RWPE2 (cell line): Measurements from ENCODE around the gene THEM5.
"Not testable (repeated sequence)": the region's sequence is repeated elsewhere in the genome, so short reads cannot be mapped to it uniquely, and the experiment has no call there.

Experiments
- ATAC-seq: fragments of 200-7000 bp; cut with Tn5 transposase; 3 replicates; pipeline ENCODE4 v1.9.1; 2021; ENCODE audit warnings: low read depth
- DNase-seq: peaks from one replicate; pipeline ENCODE4 v3.0.0-alpha.2; 2020; ENCODE audit warnings: low spot score
- H3K27ac ChIP-seq: fragments of 450-650 bp; 2 replicates; pipeline ENCODE4 v1.5.1; 2017; ENCODE audit warnings: mild to moderate bottlenecking; ENCODE audit not compliant: poor library complexity, severe bottlenecking
- H3K27me3 ChIP-seq: fragments of 250-450 bp; sonication (Bioruptor Pico); 2 replicates; pipeline ENCODE4 v1.5.1; 2021; ENCODE audit warnings: mild to moderate bottlenecking, moderate library complexity; ENCODE audit not compliant: insufficient read depth, poor library complexity, severe bottlenecking
- H3K36me3 ChIP-seq: fragments of 250-450 bp; sonication (Bioruptor Pico); 2 replicates; pipeline ENCODE4 v1.5.1; 2020; ENCODE audit warnings: low read depth, mild to moderate bottlenecking, moderate library complexity
- H3K4me1 ChIP-seq: fragments of 250-450 bp; sonication (Bioruptor Pico); 2 replicates; pipeline ENCODE4 v1.5.1; 2021; ENCODE audit warnings: mild to moderate bottlenecking, moderate library complexity; ENCODE audit not compliant: insufficient read depth, poor library complexity, severe bottlenecking
- H3K4me3 ChIP-seq: fragments of 250-450 bp; sonication (Bioruptor Pico); 2 replicates; pipeline ENCODE4 v1.5.1; 2021; ENCODE audit warnings: mild to moderate bottlenecking, moderate library complexity; ENCODE audit not compliant: severe bottlenecking
- H3K9me3 ChIP-seq: fragments of 250-450 bp; sonication (Bioruptor Pico); 2 replicates; pipeline ENCODE4 v1.5.1; 2021; ENCODE audit warnings: mild to moderate bottlenecking, moderate library complexity; ENCODE audit not compliant: severe bottlenecking
- TF ChIP-seq, protein P1 (sequence below): fragments of 450-650 bp; IDR thresholded peaks from one replicate; pipeline ENCODE4 v1.5.1; 2017; ENCODE audit warnings: mild to moderate bottlenecking, moderate library complexity; ENCODE audit not compliant: poor library complexity, severe bottlenecking

Gene THEM5, protein sequence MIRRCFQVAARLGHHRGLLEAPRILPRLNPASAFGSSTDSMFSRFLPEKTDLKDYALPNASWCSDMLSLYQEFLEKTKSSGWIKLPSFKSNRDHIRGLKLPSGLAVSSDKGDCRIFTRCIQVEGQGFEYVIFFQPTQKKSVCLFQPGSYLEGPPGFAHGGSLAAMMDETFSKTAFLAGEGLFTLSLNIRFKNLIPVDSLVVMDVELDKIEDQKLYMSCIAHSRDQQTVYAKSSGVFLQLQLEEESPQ

DNA sequence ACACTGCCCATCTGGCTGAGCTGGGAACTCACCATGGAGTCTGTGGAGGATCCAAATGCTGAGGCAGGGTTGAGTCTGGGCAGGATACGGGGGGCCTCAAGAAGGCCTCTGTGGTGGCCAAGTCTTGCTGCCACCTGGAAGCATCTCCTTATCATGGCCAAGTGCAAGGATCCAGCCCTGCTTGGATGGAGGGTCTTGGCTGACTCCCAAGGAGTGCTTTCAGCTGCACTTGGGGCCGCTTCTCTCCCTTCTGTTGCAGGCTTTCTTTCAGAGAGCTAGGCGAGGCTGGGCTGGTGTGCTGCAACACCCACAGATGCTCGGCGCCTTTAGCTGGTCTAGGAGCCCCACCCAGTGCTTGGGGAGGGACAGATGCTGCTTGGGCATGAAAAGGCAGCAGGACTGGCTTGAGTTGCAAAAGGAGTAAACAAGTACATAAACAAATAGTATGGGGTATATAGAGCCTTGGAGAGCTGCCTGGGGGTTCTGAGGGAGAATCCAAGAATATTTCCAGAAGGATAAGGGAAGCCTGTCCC, at the start of gene THEM5:
Gene THEM5 (minus strand): TSS at position 302 of the 533 bp plus-strand sequence. CDS start 147 bp downstream, at position 155.
- H3K27me3 ChIP-seq, result no peaks in the 10 kb centered on the region
- H3K36me3 ChIP-seq, result no peaks in the 10 kb centered on the region
- peaks cover 8% of the 10 kb centered on the region for H3K4me1 ChIP-seq
- no peak within 1 kb of the TSS for H3K4me3 ChIP-seq
- ATAC-seq, result no peak; the same call in 2 of the 3 replicates
- TF ChIP-seq, protein P1, sequence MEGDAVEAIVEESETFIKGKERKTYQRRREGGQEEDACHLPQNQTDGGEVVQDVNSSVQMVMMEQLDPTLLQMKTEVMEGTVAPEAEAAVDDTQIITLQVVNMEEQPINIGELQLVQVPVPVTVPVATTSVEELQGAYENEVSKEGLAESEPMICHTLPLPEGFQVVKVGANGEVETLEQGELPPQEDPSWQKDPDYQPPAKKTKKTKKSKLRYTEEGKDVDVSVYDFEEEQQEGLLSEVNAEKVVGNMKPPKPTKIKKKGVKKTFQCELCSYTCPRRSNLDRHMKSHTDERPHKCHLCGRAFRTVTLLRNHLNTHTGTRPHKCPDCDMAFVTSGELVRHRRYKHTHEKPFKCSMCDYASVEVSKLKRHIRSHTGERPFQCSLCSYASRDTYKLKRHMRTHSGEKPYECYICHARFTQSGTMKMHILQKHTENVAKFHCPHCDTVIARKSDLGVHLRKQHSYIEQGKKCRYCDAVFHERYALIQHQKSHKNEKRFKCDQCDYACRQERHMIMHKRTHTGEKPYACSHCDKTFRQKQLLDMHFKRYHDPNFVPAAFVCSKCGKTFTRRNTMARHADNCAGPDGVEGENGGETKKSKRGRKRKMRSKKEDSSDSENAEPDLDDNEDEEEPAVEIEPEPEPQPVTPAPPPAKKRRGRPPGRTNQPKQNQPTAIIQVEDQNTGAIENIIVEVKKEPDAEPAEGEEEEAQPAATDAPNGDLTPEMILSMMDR, result no peak
- no peak for DNase-seq
- no peaks in the 10 kb centered on the region for H3K9me3 ChIP-seq
- no peak within 1 kb of the TSS for H3K27ac ChIP-seq

DNA sequence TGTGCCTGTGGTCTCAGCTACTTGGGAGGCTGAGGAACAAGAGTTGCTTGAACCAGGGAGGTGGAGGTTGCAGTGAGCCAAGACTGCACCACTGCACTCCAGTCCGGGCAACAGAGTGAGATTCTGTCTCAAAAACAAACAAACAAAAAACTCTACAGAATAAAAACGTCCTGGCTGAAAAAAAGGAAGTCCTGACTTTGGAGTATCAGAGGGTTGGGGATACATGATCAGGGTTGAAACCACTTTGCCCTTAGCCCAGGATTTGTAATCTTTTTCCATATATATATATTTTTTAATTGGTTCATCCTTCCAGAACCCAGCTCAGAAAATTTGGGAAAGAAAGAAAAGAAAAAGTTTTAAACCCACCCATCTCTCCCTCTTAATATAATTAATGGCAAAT, 49.3 kb upstream of the THEM5 start:
- Histone ChIP-seq H3K4me1 (peaks cover 8% of the 10 kb centered on the region), H3K27ac (no peak overlapping the region), H3K36me3 (peaks cover 14% of the 10 kb centered on the region), H3K4me3 (no peak overlapping the region), H3K9me3 (peaks cover 16% of the 10 kb centered on the region), H3K27me3 (no peaks in the 10 kb centered on the region)
- DNase-seq (no peak), ATAC-seq (no peak)
- TF ChIP-seq, protein P1, result no peak

DNA sequence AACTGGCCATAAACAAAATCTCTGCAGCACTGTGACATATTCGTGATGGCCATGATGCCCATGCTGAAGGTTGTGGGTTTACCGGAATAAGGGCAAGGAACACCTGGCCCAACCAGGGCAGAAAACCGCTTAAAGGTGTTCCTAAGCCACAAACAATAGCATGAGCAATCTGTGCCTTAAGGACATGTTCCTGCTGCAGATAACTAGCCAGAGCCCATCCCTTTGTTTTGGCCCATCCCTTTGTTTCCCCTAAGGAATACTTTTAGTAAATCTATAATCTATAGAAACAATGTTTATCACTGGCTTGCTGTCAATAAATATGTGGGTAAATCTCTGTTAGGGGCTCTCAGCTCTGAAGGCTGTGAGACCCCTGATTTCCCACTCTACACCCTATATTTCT, 47.3 kb upstream of the THEM5 start:
- H3K9me3 ChIP-seq, result peaks cover 11% of the 10 kb centered on the region
- not testable (repeated sequence) for H3K36me3 ChIP-seq, H3K4me3 ChIP-seq, H3K27me3 ChIP-seq, DNase-seq, H3K4me1 ChIP-seq, ATAC-seq, H3K27ac ChIP-seq

DNA sequence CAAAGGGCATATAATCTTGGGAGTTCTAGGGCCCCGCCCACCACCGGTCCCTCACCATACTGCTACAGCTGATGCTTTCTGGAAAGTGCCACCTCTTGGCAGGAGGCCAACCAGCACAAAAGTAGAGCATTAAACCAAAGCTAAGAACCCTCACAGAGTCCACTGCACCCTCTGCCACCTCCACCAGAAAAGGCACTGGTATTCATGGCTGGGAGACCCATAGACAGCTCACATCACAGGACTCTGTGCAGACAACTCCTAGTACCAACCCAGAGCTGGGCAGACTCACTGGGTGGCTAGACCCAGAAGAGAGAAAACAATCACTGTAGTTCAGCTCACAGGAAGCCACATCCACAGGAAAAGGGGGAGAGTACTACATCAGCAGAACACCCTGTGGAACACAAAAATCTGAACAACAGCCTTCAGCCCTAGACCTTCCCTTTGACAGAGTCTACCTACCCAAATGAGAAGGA, 45.0 kb upstream of the THEM5 start:
- Histone ChIP-seq H3K9me3 (peaks cover 11% of the 10 kb centered on the region), H3K36me3 (peaks cover 19% of the 10 kb centered on the region), H3K4me3 (no peak overlapping the region), H3K27me3 (no peaks in the 10 kb centered on the region), H3K27ac (no peak overlapping the region), H3K4me1 (peaks cover 8% of the 10 kb centered on the region)
- TF ChIP-seq, protein P1, result no peak
- ATAC-seq, result no peak
- DNase-seq, result no peak

DNA sequence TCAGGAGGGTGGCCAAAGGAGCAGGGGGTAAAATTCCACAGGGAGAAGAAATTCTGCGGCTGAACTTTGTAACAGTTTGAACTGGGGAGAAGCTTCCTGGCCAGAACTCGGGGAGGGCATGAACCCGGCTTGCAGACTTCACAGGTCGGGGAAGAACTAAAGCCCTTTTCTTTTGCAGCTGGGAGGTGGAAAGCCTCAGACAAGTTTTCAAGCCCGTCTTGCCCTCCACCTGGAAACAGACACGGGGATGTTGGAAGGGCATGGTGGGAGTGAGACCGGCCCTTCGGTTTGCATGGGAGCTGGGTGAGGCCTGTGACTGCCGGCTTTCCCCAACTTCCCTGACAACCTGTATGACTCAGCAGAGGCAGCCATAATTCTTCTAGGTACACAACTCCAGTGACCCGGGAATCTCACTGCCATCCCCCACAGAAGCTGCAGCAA, 44.5 kb upstream of the THEM5 start:
- H3K4me3 ChIP-seq, result no peak overlapping the region
- no peaks in the 10 kb centered on the region for H3K27me3 ChIP-seq
- H3K9me3 ChIP-seq, result peaks cover 11% of the 10 kb centered on the region
- DNase-seq (no peak), ATAC-seq (no peak)
- peaks cover 19% of the 10 kb centered on the region for H3K36me3 ChIP-seq
- H3K27ac ChIP-seq, result no peak overlapping the region
- TF ChIP-seq, protein P1, result no peak
- peaks cover 8% of the 10 kb centered on the region for H3K4me1 ChIP-seq
